Measurements from ENCODE around the gene CD81. TPM values are rescaled to one million over a fixed set of nuclear protein-coding genes. Genes with fewer than 3 reads are reported as not detected.
A peak's percentile ranks its signal among the peaks of the same experiment; 100 is the strongest.
"Not testable (repeated sequence)": the region's sequence is repeated elsewhere in the genome, so short reads cannot be mapped to it uniquely, and the experiment has no call there.

CD81 gene
- total RNA-seq, 2 experiments from 2014 or later, result 132 to 134 TPM

GRCh38 chr11:2364386-2364785 lies 12.7 kb upstream of the CD81 start:
- not testable (repeated sequence) for H3K27me3 Mint-ChIP-seq, H3K4me3 Mint-ChIP-seq, H3K4me1 Mint-ChIP-seq, H3K9me3 Mint-ChIP-seq, DNase-seq, H3K27ac Mint-ChIP-seq, H3K36me3 Mint-ChIP-seq

- Mint-ChIP-seq H3K36me3 (no peaks in the 10 kb centered on the region), H3K27ac (no peak overlapping the region), H3K4me3 (no peak overlapping the region), H3K9me3 (no peaks in the 10 kb centered on the region), H3K4me1 (no peaks in the 10 kb centered on the region), H3K27me3 (no peaks in the 10 kb centered on the region)
- no peak for DNase-seq
These were observed 11.4 kb upstream of the CD81 start for GRCh38 chr11:2365571-2366210.

- Mint-ChIP-seq H3K36me3 (no peaks in the 10 kb centered on the region), H3K27ac (no peak overlapping the region), H3K4me3 (no peak overlapping the region), H3K27me3 (no peaks in the 10 kb centered on the region), H3K4me1 (no peaks in the 10 kb centered on the region), H3K9me3 (no peaks in the 10 kb centered on the region)
- no peak for DNase-seq
These were observed 10.8 kb upstream of the CD81 start for GRCh38 chr11:2366276-2366675.

GRCh38 chr11:2366733-2367132 lies 10.4 kb upstream of the CD81 start:
- no peaks in the 10 kb centered on the region for H3K27me3 Mint-ChIP-seq
- no peak for DNase-seq
- H3K36me3 Mint-ChIP-seq, result no peaks in the 10 kb centered on the region
- no peak overlapping the region for H3K4me3 Mint-ChIP-seq
- H3K4me1 Mint-ChIP-seq, result no peaks in the 10 kb centered on the region
- no peaks in the 10 kb centered on the region for H3K9me3 Mint-ChIP-seq
- H3K27ac Mint-ChIP-seq, result no peak overlapping the region

GRCh38 chr11:2367266-2368160 lies 9.6 kb upstream of the CD81 start:
- no peaks in the 10 kb centered on the region for H3K4me1 Mint-ChIP-seq
- no peaks in the 10 kb centered on the region for H3K9me3 Mint-ChIP-seq
- no peaks in the 10 kb centered on the region for H3K27me3 Mint-ChIP-seq
- DNase-seq, result no peak
- no peaks in the 10 kb centered on the region for H3K36me3 Mint-ChIP-seq
- H3K4me3 Mint-ChIP-seq, result no peak overlapping the region
- H3K27ac Mint-ChIP-seq, result no peak overlapping the region

DNA sequence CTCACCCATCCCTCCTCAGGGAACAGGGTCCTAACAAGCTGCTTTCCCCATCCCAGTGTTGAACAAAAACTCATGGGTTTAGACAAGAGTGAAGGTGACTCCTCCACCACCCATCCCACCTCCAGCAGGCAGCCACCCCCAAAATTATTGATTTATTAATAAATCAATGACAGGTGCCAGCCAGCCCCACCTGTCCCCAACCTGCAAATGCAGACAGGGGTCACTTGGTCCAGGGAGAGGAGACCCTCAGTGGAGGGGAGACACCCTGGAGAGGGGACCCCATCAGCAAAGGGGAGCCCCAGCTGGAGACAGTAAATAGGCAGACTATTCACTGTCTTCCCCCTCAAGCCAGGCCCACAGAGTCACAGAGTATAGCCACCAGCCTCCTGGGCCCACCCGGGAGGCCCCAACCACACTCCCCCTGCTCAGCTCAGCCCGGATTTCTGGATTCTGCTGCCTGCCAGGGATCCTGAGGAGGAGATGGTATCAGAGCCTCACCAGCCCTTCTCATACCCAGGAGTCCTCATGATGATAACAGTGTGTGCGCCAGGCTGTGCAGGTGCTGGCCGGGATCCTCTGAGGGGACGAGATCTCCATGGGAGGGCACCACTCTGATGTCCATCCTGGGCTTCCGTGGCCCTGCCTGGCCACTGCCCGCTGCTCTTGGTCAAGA lies 8.8 kb upstream of the CD81 start:
- Mint-ChIP-seq H3K27ac (no peak overlapping the region), H3K4me3 (no peak overlapping the region), H3K4me1 (no peaks in the 10 kb centered on the region), H3K36me3 (no peaks in the 10 kb centered on the region), H3K9me3 (no peaks in the 10 kb centered on the region), H3K27me3 (no peaks in the 10 kb centered on the region)
- DNase-seq, result no peak

GRCh38 chr11:2368851-2369180 lies 8.3 kb upstream of the CD81 start:
- no peak for DNase-seq
- H3K4me1 Mint-ChIP-seq, result no peaks in the 10 kb centered on the region
- no peak overlapping the region for H3K27ac Mint-ChIP-seq
- no peaks in the 10 kb centered on the region for H3K27me3 Mint-ChIP-seq
- no peaks in the 10 kb centered on the region for H3K36me3 Mint-ChIP-seq
- H3K9me3 Mint-ChIP-seq, result no peaks in the 10 kb centered on the region
- H3K4me3 Mint-ChIP-seq, result no peak overlapping the region

GRCh38 chr11:2369320-2369719 lies 7.8 kb upstream of the CD81 start:
- H3K36me3 Mint-ChIP-seq, result no peaks in the 10 kb centered on the region
- DNase-seq, result no peak
- no peak overlapping the region for H3K27ac Mint-ChIP-seq
- H3K27me3 Mint-ChIP-seq, result no peaks in the 10 kb centered on the region
- H3K4me3 Mint-ChIP-seq, result no peak overlapping the region
- no peaks in the 10 kb centered on the region for H3K9me3 Mint-ChIP-seq
- no peaks in the 10 kb centered on the region for H3K4me1 Mint-ChIP-seq

GRCh38 chr11:2369896-2370295 lies 7.2 kb upstream of the CD81 start:
- Mint-ChIP-seq H3K27me3 (no peaks in the 10 kb centered on the region), H3K27ac (no peak overlapping the region), H3K4me3 (no peak overlapping the region), H3K4me1 (no peaks in the 10 kb centered on the region), H3K9me3 (no peaks in the 10 kb centered on the region), H3K36me3 (no peaks in the 10 kb centered on the region)
- no peak for DNase-seq

GRCh38 chr11:2374456-2375201 lies 2.5 kb upstream of the CD81 start:
- no peaks in the 10 kb centered on the region for H3K36me3 Mint-ChIP-seq
- peaks cover 8% of the 10 kb centered on the region for H3K4me1 Mint-ChIP-seq
- no peaks in the 10 kb centered on the region for H3K9me3 Mint-ChIP-seq
- H3K27ac Mint-ChIP-seq, result no peak overlapping the region
- no peak for DNase-seq
- H3K27me3 Mint-ChIP-seq, result no peaks in the 10 kb centered on the region
- H3K4me3 Mint-ChIP-seq, result no peak overlapping the region

- Mint-ChIP-seq H3K27ac (no peak overlapping the region), H3K4me3 (no peak overlapping the region), H3K9me3 (no peaks in the 10 kb centered on the region), H3K4me1 (peaks cover 13% of the 10 kb centered on the region), H3K36me3 (peaks cover 1% of the 10 kb centered on the region), H3K27me3 (no peaks in the 10 kb centered on the region)
- no peak for DNase-seq
These were observed 1.7 kb upstream of the CD81 start for GRCh38 chr11:2375341-2375853.

DNA sequence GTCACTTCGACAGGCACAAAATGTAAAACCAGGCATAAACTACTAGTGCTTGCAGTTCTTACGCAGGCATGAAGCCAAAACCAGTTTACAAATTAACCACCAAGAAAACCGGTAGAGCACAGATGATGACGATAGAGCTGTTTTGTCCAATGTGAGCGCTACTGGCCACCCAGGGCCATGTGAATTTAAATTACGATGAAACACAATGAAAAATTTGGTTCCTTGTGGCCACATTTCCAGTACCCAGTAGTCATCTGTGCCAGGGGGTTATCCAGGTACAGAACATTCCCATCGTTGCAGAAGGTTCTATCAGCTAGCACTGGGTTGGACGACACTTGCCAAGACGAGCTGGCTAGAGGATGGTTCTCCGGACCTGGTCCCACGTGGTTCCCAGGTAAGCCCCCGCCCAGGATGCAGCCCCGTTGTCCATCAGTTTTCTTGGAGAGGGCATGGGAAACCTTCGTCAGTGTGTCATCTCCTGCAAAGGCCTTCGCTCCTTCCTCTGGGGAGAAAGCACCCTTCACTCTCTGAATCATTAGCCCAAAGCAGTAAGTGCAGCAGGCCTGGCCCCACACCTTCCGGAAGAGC lies 1.1 kb upstream of the CD81 start:
- no peak for DNase-seq
- H3K4me3 Mint-ChIP-seq, result peak overlapping the region; percentile 51
- no peaks in the 10 kb centered on the region for H3K9me3 Mint-ChIP-seq
- peaks cover 15% of the 10 kb centered on the region for H3K4me1 Mint-ChIP-seq
- H3K27ac Mint-ChIP-seq, result no peak overlapping the region
- peaks cover 6% of the 10 kb centered on the region for H3K36me3 Mint-ChIP-seq
- H3K27me3 Mint-ChIP-seq, result no peaks in the 10 kb centered on the region

DNA sequence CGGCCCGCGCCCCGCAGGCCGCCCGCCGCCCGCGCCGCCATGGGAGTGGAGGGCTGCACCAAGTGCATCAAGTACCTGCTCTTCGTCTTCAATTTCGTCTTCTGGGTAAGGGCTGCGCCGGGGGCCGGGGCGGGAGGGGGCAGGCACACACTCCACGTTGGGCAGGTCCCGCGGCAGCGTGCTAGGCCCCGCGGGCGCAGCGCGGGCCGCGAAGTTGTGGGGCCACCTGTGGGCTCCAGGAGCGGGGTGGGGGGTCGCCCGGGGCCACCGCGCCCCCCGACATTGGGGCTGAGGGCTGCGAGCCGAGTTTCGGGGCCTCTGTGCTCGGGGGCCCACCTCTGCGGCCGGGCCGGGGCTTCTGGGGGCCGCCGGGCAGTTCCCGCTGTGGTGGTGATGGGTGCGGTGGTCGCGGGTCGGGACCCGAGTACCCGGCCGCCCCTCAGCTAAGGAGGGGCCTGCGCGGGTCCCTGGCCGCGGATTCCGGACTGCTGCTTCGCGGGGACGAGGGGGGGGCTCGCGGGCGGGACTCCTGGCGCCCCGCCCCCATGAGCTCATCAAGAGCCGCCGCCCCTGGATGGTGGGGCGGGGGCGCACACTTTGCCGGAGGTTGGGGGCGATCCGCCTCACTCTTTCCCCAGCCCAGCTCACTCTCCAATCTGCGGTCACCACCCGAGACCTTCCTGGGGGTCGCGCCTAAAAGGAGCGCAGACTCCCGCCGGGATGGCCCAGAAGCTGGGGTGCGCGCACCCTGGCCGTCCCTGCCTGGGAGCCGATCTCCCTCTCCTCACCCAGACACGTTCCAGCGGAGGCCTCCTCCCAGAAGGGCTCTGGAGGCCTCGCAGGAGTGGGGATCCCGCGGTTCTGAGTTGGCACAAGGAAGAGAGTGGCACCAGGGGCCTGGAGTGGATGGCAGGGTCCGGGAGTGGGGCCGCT lies 667 bp downstream of the CD81 start:
- Mint-ChIP-seq H3K4me3 (peak overlapping the region; percentile 88), H3K27me3 (no peaks in the 10 kb centered on the region), H3K4me1 (peaks cover 15% of the 10 kb centered on the region), H3K27ac (peak overlapping the region; percentile 58), H3K36me3 (peaks cover 6% of the 10 kb centered on the region), H3K9me3 (no peaks in the 10 kb centered on the region)
- peak; percentile 67 for DNase-seq

All from activated naive CD8-positive, alpha-beta T cell treated with anti-CD3 and anti-CD28 coated beads for 36 hours (primary cell).